ENCODE data around the gene PPM1K. TPM values are rescaled to one million over a fixed set of nuclear protein-coding genes. Genes with fewer than 3 reads are reported as not detected.
A peak's percentile ranks its signal among the peaks of the same experiment; 100 is the strongest.

Gene PPM1K
- total and polyA plus RNA-seq, 4 donors = 5.2 to 45.9 (median 12.5) TPM

DNA sequence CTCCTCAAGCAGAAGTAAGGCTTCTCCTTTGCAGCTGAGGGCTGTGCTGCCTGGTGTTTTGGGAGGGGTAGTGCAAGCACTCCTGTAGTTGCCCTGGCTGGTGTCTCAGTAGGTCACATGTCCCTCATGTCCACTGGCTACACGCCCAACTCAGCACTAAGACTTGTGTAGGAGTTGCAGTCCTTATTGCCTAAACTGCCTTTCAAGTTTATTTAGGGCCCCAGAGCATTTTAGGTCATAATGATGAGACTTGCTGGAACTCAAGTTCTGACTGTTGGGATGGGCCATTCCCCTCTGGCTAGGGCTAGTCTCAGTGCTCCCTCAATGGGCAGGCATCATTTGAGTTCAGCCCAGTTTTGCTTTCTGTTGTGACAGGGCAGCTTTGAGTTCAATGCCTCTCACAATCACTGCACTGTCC lies 44.1 kb downstream of the PPM1K start:
- no peak overlapping the region for H3K27ac ChIP-seq (ENCODE audit: low read depth in 1 of 2, low read length in 1 of 2)
- H3K27me3 ChIP-seq (ENCODE audit: control insufficient read depth in 3 of 3, insufficient read depth in 3 of 3, low read length in 2 of 3) = no peaks in the 10 kb centered on the region
- 73 to 78% methylated on average over 1 of the region's 1 CpG for WGBS, 2 donors
- H3K36me3 ChIP-seq (ENCODE audit: control insufficient read depth in 4 of 4, insufficient read depth in 4 of 4, low read length in 4 of 4) = no peaks in the 10 kb centered on the region
- ATAC-seq (ENCODE audit: insufficient read depth, low FRiP score) (no peak), DNase-seq (no peak)
- peaks cover 0 to 2% (median 0%) of the 10 kb centered on the region in 5 donors for H3K4me1 ChIP-seq (ENCODE audit: control insufficient read depth in 5 of 5, insufficient read depth in 5 of 5, low read length in 5 of 5)
- H3K9me3 ChIP-seq (ENCODE audit: control insufficient read depth in 4 of 4, insufficient read depth in 3 of 4, low read length in 3 of 4) = no peaks in the 10 kb centered on the region
- no peak overlapping the region for H3K9ac ChIP-seq (ENCODE audit: insufficient read depth in 1 of 2, low read length in 2 of 2)
- TF ChIP-seq, protein P1, sequence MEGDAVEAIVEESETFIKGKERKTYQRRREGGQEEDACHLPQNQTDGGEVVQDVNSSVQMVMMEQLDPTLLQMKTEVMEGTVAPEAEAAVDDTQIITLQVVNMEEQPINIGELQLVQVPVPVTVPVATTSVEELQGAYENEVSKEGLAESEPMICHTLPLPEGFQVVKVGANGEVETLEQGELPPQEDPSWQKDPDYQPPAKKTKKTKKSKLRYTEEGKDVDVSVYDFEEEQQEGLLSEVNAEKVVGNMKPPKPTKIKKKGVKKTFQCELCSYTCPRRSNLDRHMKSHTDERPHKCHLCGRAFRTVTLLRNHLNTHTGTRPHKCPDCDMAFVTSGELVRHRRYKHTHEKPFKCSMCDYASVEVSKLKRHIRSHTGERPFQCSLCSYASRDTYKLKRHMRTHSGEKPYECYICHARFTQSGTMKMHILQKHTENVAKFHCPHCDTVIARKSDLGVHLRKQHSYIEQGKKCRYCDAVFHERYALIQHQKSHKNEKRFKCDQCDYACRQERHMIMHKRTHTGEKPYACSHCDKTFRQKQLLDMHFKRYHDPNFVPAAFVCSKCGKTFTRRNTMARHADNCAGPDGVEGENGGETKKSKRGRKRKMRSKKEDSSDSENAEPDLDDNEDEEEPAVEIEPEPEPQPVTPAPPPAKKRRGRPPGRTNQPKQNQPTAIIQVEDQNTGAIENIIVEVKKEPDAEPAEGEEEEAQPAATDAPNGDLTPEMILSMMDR (IDR thresholded peaks at IDR 0.05; ENCODE audit: control extremely low read depth, extremely low read depth) = no peak
- H3K4me3 ChIP-seq = no peak overlapping the region

GRCh38 chr4:88230969-88231771 lies 53.2 kb downstream of the PPM1K start:
- Histone ChIP-seq H3K27ac (ENCODE audit: low read depth in 1 of 2, low read length in 1 of 2) (peak overlapping the region; percentile 64 to 87), H3K27me3 (ENCODE audit: control insufficient read depth in 3 of 3, insufficient read depth in 3 of 3, low read length in 2 of 3) (no peaks in the 10 kb centered on the region), H3K4me3 (no peak overlapping the region), H3K36me3 (ENCODE audit: control insufficient read depth in 4 of 4, insufficient read depth in 4 of 4, low read length in 4 of 4) (no peaks in the 10 kb centered on the region), H3K9ac (ENCODE audit: insufficient read depth in 1 of 2, low read length in 2 of 2) (peak overlapping the region; percentile 78 to 99), H3K4me1 (ENCODE audit: control insufficient read depth in 5 of 5, insufficient read depth in 5 of 5, low read length in 5 of 5) (peaks cover 0 to 12% (median 5%) of the 10 kb centered on the region in 5 donors), H3K9me3 (ENCODE audit: control insufficient read depth in 4 of 4, insufficient read depth in 3 of 4, low read length in 3 of 4) (no peaks in the 10 kb centered on the region)
- no peak for ATAC-seq (ENCODE audit: insufficient read depth, low FRiP score)
- TF ChIP-seq, protein P1 (IDR thresholded peaks at IDR 0.05; ENCODE audit: control extremely low read depth, extremely low read depth) = no peak
- WGBS, 2 donors = 40 to 58% methylated on average over 14 of the region's 14 CpGs
- DNase-seq = peak; percentile 47 to 90 (median 88)

GRCh38 chr4:88230461-88230891 lies 53.9 kb downstream of the PPM1K start:
- no peaks in the 10 kb centered on the region for H3K27me3 ChIP-seq (ENCODE audit: control insufficient read depth in 3 of 3, insufficient read depth in 3 of 3, low read length in 2 of 3)
- no peaks in the 10 kb centered on the region for H3K9me3 ChIP-seq (ENCODE audit: control insufficient read depth in 4 of 4, insufficient read depth in 3 of 4, low read length in 3 of 4)
- TF ChIP-seq, protein P1 (IDR thresholded peaks at IDR 0.05; ENCODE audit: control extremely low read depth, extremely low read depth) = no peak
- ATAC-seq (ENCODE audit: insufficient read depth, low FRiP score) (no peak), DNase-seq (peak in 2 of 3 donors; percentile 58 to 67)
- peak overlapping the region; percentile 78 to 99 for H3K9ac ChIP-seq (ENCODE audit: insufficient read depth in 1 of 2, low read length in 2 of 2)
- no peaks in the 10 kb centered on the region for H3K36me3 ChIP-seq (ENCODE audit: control insufficient read depth in 4 of 4, insufficient read depth in 4 of 4, low read length in 4 of 4)
- H3K4me3 ChIP-seq = no peak overlapping the region
- peaks cover 0 to 15% (median 11%) of the 10 kb centered on the region in 5 donors for H3K4me1 ChIP-seq (ENCODE audit: control insufficient read depth in 5 of 5, insufficient read depth in 5 of 5, low read length in 5 of 5)
- 66 to 67% methylated on average over 1 of the region's 1 CpG for WGBS, 2 donors
- H3K27ac ChIP-seq (ENCODE audit: low read depth in 1 of 2, low read length in 1 of 2) = no peak overlapping the region

Data from lung (tissue), 12 donors.